CD14-positive monocyte (primary cell): Measurements from ENCODE around the gene PDE1A. TPM values are rescaled to one million over a fixed set of nuclear protein-coding genes. Genes with fewer than 3 reads are reported as not detected.

Experiments used
- DNase-seq, 3 donors: peaks; one replicate each; pipeline ENCODE4 v3.0.0-alpha.2; 2011 to 2022
- H2AFZ ChIP-seq: 2 replicates; pipeline ENCODE4 v1.6.0; 2012; ENCODE audit warnings: mild to moderate bottlenecking, low read depth, low read length, inconsistent platforms; ENCODE audit not compliant: insufficient read depth, poor library complexity, severe bottlenecking
- H3K27ac ChIP-seq, 2 donors: 1 replicate in 1 of 2; 2 replicates in 1 of 2; pipeline ENCODE4 v1.5.1; 2012 to 2013; ENCODE audit warnings: low read length in 2 of 2, control low read depth in 1 of 2, inconsistent platforms in 1 of 2, low read depth in 1 of 2, mild to moderate bottlenecking in 1 of 2
- H3K27me3 ChIP-seq, 2 donors: one replicate each; pipeline versions ENCODE4 v1.6.0 to v1.6.1; 2011 to 2013; ENCODE audit warnings: low read length in 2 of 2; ENCODE audit not compliant: control insufficient read depth in 2 of 2, insufficient read depth in 2 of 2
- H3K36me3 ChIP-seq, 2 donors: replicated peaks in 1 of 2; 1 replicate in 1 of 2; 2 replicates in 1 of 2; pipeline versions ENCODE4 v1.5.1 to v1.6.1; 2012 to 2013; ENCODE audit warnings: low read length in 2 of 2, control low read depth in 1 of 2, inconsistent platforms in 1 of 2, mild to moderate bottlenecking in 1 of 2; ENCODE audit not compliant: insufficient read depth in 2 of 2, control insufficient read depth in 1 of 2
- H3K4me1 ChIP-seq, 2 donors: 1 replicate in 1 of 2; 2 replicates in 1 of 2; pipeline versions ENCODE4 v1.5.1 to v1.6.1; 2012 to 2013; ENCODE audit warnings: low read length in 2 of 2, control low read depth in 1 of 2, inconsistent platforms in 1 of 2, mild to moderate bottlenecking in 1 of 2, moderate library complexity in 1 of 2; ENCODE audit not compliant: insufficient read depth in 2 of 2, control insufficient read depth in 1 of 2
- H3K4me2 ChIP-seq: replicated peaks from 2 replicates; pipeline ENCODE3; 2012; ENCODE audit warnings: low read length, moderate library complexity, mild to moderate bottlenecking; ENCODE audit not compliant: poor library complexity, severe bottlenecking; ENCODE audit errors: extremely low read depth
- H3K4me3 ChIP-seq, 3 experiments: fragments of 200-600 bp in 1 of 3; sonication (generic) in 1 of 3; replicated peaks in 1 of 3; 1 replicate in 2 of 3; 2 replicates in 1 of 3; pipeline ENCODE4 v1.5.1; 2011 to 2013; ENCODE audit warnings: low read length in 3 of 3, mild to moderate bottlenecking in 3 of 3, control low read depth in 2 of 3, low read depth in 2 of 3, inconsistent platforms in 1 of 3, moderate library complexity in 1 of 3
- H3K79me2 ChIP-seq: 2 replicates; pipeline ENCODE4 v1.6.0; 2012; ENCODE audit warnings: mild to moderate bottlenecking, control low read depth, inconsistent platforms, low read length, moderate library complexity; ENCODE audit not compliant: insufficient read depth
- H3K9ac ChIP-seq: 2 replicates; pipeline ENCODE4 v1.6.0; 2017; ENCODE audit warnings: low read length, mild to moderate bottlenecking; ENCODE audit not compliant: insufficient read depth, poor library complexity, severe bottlenecking
- H3K9me3 ChIP-seq, 2 donors: replicated peaks in 1 of 2; 1 replicate in 1 of 2; 2 replicates in 1 of 2; pipeline versions ENCODE4 v1.5.1 to v1.6.1; 2012 to 2013; ENCODE audit warnings: low read length in 2 of 2, control low read depth in 1 of 2; ENCODE audit not compliant: control insufficient read depth in 1 of 2, insufficient read depth in 1 of 2
- H4K20me1 ChIP-seq: 2 replicates; pipeline ENCODE4 v1.6.0; 2012; ENCODE audit warnings: mild to moderate bottlenecking, low read length, control low read depth, moderate library complexity; ENCODE audit not compliant: insufficient read depth
- H3K27ac Mint-ChIP-seq, 7 donors: one replicate each; pipeline ENCODE4 v1.8.0; 2020; ENCODE audit warnings: mild to moderate bottlenecking in 7 of 7, mixed read lengths in 7 of 7, moderate library complexity in 6 of 7, inconsistent platforms in 2 of 7
- H3K27me3 Mint-ChIP-seq, 3 donors: one replicate each; pipeline ENCODE4 v1.8.0; 2021 to 2022; ENCODE audit warnings: low read depth in 3 of 3, mild to moderate bottlenecking in 3 of 3, mixed read lengths in 3 of 3, moderate library complexity in 3 of 3, inconsistent platforms in 1 of 3
- H3K36me3 Mint-ChIP-seq, 2 donors: one replicate each; pipeline ENCODE4 v1.8.0; 2020; ENCODE audit warnings: mixed read lengths in 2 of 2, inconsistent platforms in 1 of 2, mild to moderate bottlenecking in 1 of 2
- H3K4me1 Mint-ChIP-seq: one replicate; pipeline ENCODE4 v1.8.0; 2020; ENCODE audit warnings: mild to moderate bottlenecking, mixed read lengths
- H3K4me3 Mint-ChIP-seq, 2 donors: one replicate each; pipeline ENCODE4 v1.8.0; 2020; ENCODE audit warnings: mild to moderate bottlenecking in 2 of 2, mixed read lengths in 2 of 2, moderate library complexity in 1 of 2
- H3K9me3 Mint-ChIP-seq, 7 donors: one replicate each; pipeline ENCODE4 v1.8.0; 2020 to 2022; ENCODE audit warnings: mixed read lengths in 7 of 7, mild to moderate bottlenecking in 6 of 7, moderate library complexity in 6 of 7, inconsistent platforms in 2 of 7
- WGBS: methylation state at CpG from one replicate; pipeline ENCODE4 v1.1.5; 2013; ENCODE audit warnings: missing lambda C conversion rate; ENCODE audit not compliant: insufficient coverage; 5-methylcytosine and 5-hydroxymethylcytosine counted together
- intact Hi-C, 2 donors: fragments of 100-400 bp; cut with micrococcal nuclease; formaldehyde crosslinking; loops; one replicate each; pipeline versions ENCODE4 v1.15.0 to v1.15.1; 2023
- polyA plus RNA-seq, 3 donors: library from polyadenylated mRNA; depleted of rRNA in 1 of 3; unstranded in 2 of 3; stranded (reverse) in 1 of 3; fragments of 300-500 nt in 2 of 3; fragments of >200 nt in 1 of 3; fragmentation: Illumina TruSeq in 2 of 3; gene quantifications; 1 replicate in 2 of 3; 2 replicates in 1 of 3; pipeline ENCODE4 v1.2.3, GENCODE V29; 2012 to 2021
- TF ChIP-seq, protein P1 (sequence below): fragments of 200-600 bp; IDR thresholded peaks from one replicate; pipeline ENCODE4 v1.8.0; 2022; ENCODE audit warnings: antibody characterized with exemption, mild to moderate bottlenecking

Gene PDE1A
- polyA plus RNA-seq, 3 donors, result not detected

DNA sequence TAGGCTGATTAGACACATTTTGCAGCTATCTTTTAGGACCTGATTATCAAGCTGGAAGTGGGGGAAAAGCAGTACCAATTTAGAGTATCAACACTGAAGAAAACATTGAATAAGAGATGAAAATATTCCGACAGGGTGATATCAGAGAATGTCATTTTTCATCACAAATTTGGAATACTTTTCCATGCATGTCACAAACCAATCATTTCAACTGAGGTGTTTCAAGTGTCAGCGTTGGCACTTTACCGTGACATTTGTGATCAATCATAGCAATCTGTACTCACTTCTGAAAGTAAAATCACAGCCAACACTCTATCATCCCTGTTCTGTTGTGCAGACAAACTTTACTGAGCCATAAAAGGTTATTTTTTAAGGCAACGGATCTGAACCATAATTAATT, 75.4 kb downstream of the PDE1A start:
- TF ChIP-seq, protein P1, sequence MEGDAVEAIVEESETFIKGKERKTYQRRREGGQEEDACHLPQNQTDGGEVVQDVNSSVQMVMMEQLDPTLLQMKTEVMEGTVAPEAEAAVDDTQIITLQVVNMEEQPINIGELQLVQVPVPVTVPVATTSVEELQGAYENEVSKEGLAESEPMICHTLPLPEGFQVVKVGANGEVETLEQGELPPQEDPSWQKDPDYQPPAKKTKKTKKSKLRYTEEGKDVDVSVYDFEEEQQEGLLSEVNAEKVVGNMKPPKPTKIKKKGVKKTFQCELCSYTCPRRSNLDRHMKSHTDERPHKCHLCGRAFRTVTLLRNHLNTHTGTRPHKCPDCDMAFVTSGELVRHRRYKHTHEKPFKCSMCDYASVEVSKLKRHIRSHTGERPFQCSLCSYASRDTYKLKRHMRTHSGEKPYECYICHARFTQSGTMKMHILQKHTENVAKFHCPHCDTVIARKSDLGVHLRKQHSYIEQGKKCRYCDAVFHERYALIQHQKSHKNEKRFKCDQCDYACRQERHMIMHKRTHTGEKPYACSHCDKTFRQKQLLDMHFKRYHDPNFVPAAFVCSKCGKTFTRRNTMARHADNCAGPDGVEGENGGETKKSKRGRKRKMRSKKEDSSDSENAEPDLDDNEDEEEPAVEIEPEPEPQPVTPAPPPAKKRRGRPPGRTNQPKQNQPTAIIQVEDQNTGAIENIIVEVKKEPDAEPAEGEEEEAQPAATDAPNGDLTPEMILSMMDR, result no peak
- Histone ChIP-seq H3K9me3 (no peaks in the 10 kb centered on the region), H3K4me2 (no peak overlapping the region), H4K20me1 (no peaks in the 10 kb centered on the region), H3K36me3 (no peaks in the 10 kb centered on the region), H3K9ac (no peak overlapping the region), H3K4me3 (no peak overlapping the region), H2AFZ (no peak overlapping the region), H3K27me3 (no peaks in the 10 kb centered on the region), H3K27ac (no peak overlapping the region), H3K79me2 (no peaks in the 10 kb centered on the region), H3K4me1 (no peaks in the 10 kb centered on the region)
- WGBS, result no CpG with 5 or more reads among the region's 4 CpGs
- Mint-ChIP-seq H3K4me1 (no peaks in the 10 kb centered on the region), H3K9me3 (peaks cover 0 to 2% (median 0%) of the 10 kb centered on the region in 7 donors), H3K27ac (no peak overlapping the region), H3K27me3 (peaks cover 1% of the 10 kb centered on the region in 3 donors), H3K36me3 (no peaks in the 10 kb centered on the region), H3K4me3 (no peak overlapping the region)
- no peak for DNase-seq
- intact Hi-C loops, result no loop called here

DNA sequence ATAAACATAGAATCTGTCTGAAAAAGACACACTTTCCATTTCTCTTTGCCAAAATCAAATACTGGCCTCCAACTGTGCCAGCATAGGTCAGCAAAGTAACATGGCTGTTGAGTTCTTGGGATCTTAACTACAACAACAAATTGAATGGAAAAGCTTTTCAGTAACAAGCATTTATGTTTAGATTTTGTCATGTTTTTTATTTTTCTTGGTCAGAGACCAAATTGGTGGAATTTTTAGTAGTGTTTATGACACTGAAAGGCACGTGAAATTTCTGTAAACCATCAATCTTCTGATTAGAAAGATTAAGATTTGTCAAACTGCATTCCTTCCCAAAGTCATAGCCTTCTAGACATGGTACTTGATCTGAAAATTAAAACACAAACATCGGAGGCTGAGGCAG, 77.6 kb downstream of the PDE1A start:
- no peak overlapping the region for H3K4me3 ChIP-seq
- H3K4me2 ChIP-seq, result no peak overlapping the region
- TF ChIP-seq, protein P1, result no peak
- Mint-ChIP-seq H3K27me3 (peaks cover 1 to 4% (median 1%) of the 10 kb centered on the region in 3 donors), H3K4me1 (no peaks in the 10 kb centered on the region), H3K27ac (no peak overlapping the region), H3K9me3 (peaks cover 0 to 6% (median 0%) of the 10 kb centered on the region in 7 donors), H3K4me3 (no peak overlapping the region), H3K36me3 (no peaks in the 10 kb centered on the region)
- intact Hi-C loops, result no loop called here
- H3K9me3 ChIP-seq, result no peaks in the 10 kb centered on the region
- H2AFZ ChIP-seq, result no peak overlapping the region
- no peaks in the 10 kb centered on the region for H4K20me1 ChIP-seq
- H3K79me2 ChIP-seq, result no peaks in the 10 kb centered on the region
- no peak overlapping the region for H3K27ac ChIP-seq
- WGBS, result 88% methylated on average over 1 of the region's 2 CpGs
- H3K4me1 ChIP-seq, result no peaks in the 10 kb centered on the region
- no peak for DNase-seq
- no peaks in the 10 kb centered on the region for H3K27me3 ChIP-seq
- H3K36me3 ChIP-seq, result no peaks in the 10 kb centered on the region
- no peak overlapping the region for H3K9ac ChIP-seq
